ENCODE data around the gene CCDC191.

GRCh38 chr3:113979916-113980315, 76.4 kb downstream of the CCDC191 start:
- TF ChIP-seq, protein P1, sequence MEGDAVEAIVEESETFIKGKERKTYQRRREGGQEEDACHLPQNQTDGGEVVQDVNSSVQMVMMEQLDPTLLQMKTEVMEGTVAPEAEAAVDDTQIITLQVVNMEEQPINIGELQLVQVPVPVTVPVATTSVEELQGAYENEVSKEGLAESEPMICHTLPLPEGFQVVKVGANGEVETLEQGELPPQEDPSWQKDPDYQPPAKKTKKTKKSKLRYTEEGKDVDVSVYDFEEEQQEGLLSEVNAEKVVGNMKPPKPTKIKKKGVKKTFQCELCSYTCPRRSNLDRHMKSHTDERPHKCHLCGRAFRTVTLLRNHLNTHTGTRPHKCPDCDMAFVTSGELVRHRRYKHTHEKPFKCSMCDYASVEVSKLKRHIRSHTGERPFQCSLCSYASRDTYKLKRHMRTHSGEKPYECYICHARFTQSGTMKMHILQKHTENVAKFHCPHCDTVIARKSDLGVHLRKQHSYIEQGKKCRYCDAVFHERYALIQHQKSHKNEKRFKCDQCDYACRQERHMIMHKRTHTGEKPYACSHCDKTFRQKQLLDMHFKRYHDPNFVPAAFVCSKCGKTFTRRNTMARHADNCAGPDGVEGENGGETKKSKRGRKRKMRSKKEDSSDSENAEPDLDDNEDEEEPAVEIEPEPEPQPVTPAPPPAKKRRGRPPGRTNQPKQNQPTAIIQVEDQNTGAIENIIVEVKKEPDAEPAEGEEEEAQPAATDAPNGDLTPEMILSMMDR (IDR thresholded peaks at IDR 0.05), result no peak
- TF ChIP-seq HDAC2 (IDR thresholded peaks at IDR 0.05) (no peak), MYC (IDR thresholded peaks at IDR 0.05; ENCODE audit: borderline replicate concordance, low read length) (no peak), RFX5 (IDR thresholded peaks at IDR 0.05) (no peak), GATA3 (IDR thresholded peaks at IDR 0.05; ENCODE audit: borderline replicate concordance) (no peak), CHD2 (IDR thresholded peaks at IDR 0.05; ENCODE audit: low read length, partially characterized antibody) (no peak), ZNF302 (CRISPR knock-in tag; IDR thresholded peaks at IDR 0.05) (no peak), POLR2AphosphoS2 (conservative IDR thresholded peaks at IDR 0.05; ENCODE audit: low read length) (no peak), CEBPB (IDR thresholded peaks at IDR 0.05) (no peak), MAX (IDR thresholded peaks at IDR 0.05) (no peak), POLR2A (IDR thresholded peaks at IDR 0.05; ENCODE audit: low read length) (no peak)

Data from A549 (cell line).